AG10803 (cell line): ENCODE measurements around the gene KIF12.

Experiments used
- DNase-seq: peaks from one replicate; pipeline ENCODE4 v3.0.0; 2010; ENCODE audit warnings: low read depth
- H3K4me3 ChIP-seq: 2 replicates; pipeline ENCODE4 v1.5.1; 2011; ENCODE audit warnings: mild to moderate bottlenecking, low read length, control low read depth
- CTCF ChIP-seq: conservative IDR thresholded peaks from 2 replicates; pipeline ENCODE4 v1.5.1; 2011; ENCODE audit warnings: mild to moderate bottlenecking, low read length, control low read depth, inconsistent platforms

The KIF12 gene

GRCh38 chr9:114097613-114098020 lies 1.5 kb downstream of the KIF12 start:
- no peak overlapping the region; the same call in 1 of the 2 replicates for H3K4me3 ChIP-seq
- DNase-seq = no peak
- no peak for TF ChIP-seq CTCF

- no peak for DNase-seq
- no peak overlapping the region for H3K4me3 ChIP-seq
- no peak for TF ChIP-seq CTCF
Observed at GRCh38 chr9:114096866-114097612, 2.1 kb downstream of the KIF12 start.

- DNase-seq = no peak
- H3K4me3 ChIP-seq = no peak overlapping the region
- TF ChIP-seq CTCF = peak; percentile 12; the same call in 1 of the 2 replicates
Observed at GRCh38 chr9:114096041-114096511, 3.0 kb downstream of the KIF12 start.

- no peak overlapping the region for H3K4me3 ChIP-seq
- no peak for TF ChIP-seq CTCF
- DNase-seq = no peak
Observed at GRCh38 chr9:114094971-114095370, 4.1 kb downstream of the KIF12 start.

DNA sequence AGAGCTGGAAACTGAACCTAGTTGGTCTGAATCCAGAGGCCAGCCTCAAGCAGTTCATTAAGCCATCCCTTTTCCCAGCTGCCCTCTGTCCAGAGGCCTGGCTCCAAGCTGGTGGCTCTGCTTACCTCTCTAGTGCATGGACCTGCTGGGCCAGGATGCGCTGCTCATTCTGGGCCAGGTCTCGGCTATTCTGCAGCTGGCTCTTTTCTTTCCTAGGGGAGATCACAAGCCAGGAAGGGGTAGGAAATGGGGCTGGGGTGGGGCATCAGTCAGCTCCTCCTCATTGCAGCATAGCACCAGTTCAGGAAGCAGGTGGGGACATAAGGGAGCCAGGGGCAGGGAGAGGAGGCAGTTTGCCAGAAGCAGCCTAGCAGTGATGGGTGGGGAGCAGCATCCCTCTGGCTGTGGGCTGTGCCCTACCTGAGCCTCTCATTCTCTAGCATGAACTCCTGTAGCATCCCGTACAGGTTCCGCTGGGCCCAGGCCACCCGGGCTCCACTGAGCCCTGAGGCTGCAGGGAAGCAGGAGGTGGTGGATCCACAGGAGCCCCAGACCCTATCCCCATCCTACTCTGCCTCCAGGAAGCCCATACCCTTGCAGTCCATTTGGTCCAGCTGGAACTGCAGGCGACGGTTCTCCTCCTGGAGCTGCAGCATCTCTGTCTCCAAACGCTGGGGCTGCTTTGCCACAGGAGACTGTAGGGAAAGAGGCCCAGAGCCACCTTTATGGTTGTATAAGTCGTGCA lies 5.2 kb downstream of the KIF12 start:
- no peak overlapping the region for H3K4me3 ChIP-seq
- TF ChIP-seq CTCF = no peak
- no peak for DNase-seq

DNA sequence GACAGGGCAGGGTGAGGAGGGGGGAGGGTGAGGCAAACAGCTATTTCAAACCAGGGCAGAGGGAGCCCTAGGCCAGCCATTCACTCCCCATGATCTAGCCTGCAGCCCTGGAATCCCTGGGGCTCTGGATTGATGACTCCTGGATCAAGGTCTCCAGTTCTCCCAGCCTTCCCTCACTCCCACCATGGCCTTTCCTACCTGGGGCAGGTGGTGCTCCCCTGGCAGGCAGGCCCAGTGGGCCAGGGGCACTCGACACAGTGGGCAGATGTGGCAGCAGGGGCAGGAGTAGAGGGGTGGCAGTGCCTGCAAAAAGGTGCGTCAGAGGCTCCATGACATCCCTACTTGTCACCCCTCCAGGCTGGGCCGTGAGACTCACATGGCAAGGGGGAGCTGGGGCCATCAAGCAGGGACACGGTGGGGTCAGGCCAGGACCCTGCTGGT lies 6.0 kb downstream of the KIF12 start:
- no peak for DNase-seq
- TF ChIP-seq CTCF = no peak
- H3K4me3 ChIP-seq = no peak overlapping the region
